ENCODE measurements around the gene SNAPC4.

SNAPC4 gene

DNA sequence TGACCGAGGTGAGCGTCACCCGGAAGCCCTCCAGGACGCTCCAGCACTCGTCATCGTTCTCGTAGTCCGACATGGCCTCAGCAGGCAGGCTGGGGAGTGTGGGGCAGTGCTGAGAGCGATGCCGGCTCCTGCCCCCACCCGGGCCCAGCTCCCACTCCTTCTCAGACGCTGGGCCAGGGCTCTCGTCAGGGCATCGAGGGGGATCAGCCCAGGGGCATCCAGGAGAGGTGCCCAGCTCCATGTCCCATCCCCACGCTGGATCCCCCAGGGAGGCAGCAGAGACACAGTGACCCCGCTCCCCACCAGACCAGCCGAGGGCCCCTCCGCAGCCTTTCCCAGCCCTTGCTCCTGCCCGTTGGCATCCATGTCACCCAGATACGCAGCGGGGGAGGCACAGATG is 28.0 kb downstream of the SNAPC4 start:
- TF ChIP-seq, protein P1, sequence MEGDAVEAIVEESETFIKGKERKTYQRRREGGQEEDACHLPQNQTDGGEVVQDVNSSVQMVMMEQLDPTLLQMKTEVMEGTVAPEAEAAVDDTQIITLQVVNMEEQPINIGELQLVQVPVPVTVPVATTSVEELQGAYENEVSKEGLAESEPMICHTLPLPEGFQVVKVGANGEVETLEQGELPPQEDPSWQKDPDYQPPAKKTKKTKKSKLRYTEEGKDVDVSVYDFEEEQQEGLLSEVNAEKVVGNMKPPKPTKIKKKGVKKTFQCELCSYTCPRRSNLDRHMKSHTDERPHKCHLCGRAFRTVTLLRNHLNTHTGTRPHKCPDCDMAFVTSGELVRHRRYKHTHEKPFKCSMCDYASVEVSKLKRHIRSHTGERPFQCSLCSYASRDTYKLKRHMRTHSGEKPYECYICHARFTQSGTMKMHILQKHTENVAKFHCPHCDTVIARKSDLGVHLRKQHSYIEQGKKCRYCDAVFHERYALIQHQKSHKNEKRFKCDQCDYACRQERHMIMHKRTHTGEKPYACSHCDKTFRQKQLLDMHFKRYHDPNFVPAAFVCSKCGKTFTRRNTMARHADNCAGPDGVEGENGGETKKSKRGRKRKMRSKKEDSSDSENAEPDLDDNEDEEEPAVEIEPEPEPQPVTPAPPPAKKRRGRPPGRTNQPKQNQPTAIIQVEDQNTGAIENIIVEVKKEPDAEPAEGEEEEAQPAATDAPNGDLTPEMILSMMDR (IDR thresholded peaks at IDR 0.05; ENCODE audit: control insufficient read depth, extremely low read depth, insufficient read depth): no peak
- DNase-seq (ENCODE audit: low read depth): no peak
- no peak overlapping the region for H3K4me3 ChIP-seq (ENCODE audit: low read depth, low read length)

- H3K4me3 ChIP-seq (ENCODE audit: low read depth, low read length): no peak overlapping the region
- DNase-seq (ENCODE audit: low read depth): no peak
- TF ChIP-seq, protein P1 (IDR thresholded peaks at IDR 0.05; ENCODE audit: control insufficient read depth, extremely low read depth, insufficient read depth): no peak
These were observed 28.5 kb downstream of the SNAPC4 start for GRCh38 chr9:136371533-136371880.

DNA sequence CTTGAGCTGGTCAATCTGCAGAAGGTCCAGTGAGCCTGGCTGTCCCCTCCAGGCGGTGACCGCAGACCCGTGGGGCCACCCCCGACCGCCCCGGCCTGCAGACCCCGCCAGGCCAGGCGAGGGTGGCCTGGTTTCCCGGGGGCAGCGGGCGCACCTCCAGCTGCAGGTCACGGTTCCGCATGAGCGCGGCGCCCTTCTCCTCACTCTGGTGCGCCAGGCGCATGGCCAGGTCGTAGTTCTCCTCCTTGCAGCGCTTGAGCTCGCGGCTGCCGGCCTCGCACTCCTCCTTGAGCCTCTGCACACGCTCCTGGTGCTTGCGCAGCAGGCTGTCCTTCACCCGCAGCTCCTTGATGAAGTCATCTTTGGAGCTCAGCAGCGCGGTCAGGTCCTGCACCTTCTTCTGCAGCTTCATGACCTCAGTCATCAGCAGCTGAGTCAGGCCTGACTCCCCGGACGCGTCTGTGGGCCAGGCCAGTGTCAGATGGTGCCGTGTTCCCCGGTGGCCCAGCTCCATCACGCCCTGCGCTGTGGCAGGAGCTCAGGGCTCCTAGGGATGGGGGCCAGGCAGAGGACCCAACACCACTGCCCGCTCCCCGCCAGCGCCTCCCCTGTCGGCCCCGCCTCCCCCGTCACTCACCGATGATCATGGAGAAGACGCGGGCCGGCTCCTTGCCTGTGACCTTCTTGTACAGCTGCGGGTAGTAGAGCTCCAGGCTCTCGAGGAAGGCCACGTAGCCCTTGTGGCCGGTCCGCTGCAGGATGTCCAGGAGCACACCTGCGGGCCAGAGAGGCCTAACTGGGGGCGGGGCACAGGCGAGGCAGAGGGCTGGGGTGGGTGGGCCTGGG is 29.1 kb downstream of the SNAPC4 start:
- TF ChIP-seq, protein P1 (IDR thresholded peaks at IDR 0.05; ENCODE audit: control insufficient read depth, extremely low read depth, insufficient read depth): no peak

GRCh38 chr9:136370037-136370436 is 29.9 kb downstream of the SNAPC4 start:
- H3K4me3 ChIP-seq (ENCODE audit: low read depth, low read length): no peak overlapping the region
- no peak for DNase-seq (ENCODE audit: low read depth)
- TF ChIP-seq, protein P1 (IDR thresholded peaks at IDR 0.05; ENCODE audit: control insufficient read depth, extremely low read depth, insufficient read depth): no peak

More for the DNA sequence above, 29.1 kb downstream of the SNAPC4 start:
- H3K4me3 ChIP-seq (ENCODE audit: low read depth, low read length): no peak overlapping the region
- no peak for DNase-seq (ENCODE audit: low read depth)

GRCh38 chr9:136368190-136368589 is 31.8 kb downstream of the SNAPC4 start:
- DNase-seq (ENCODE audit: low read depth): no peak
- TF ChIP-seq, protein P1 (IDR thresholded peaks at IDR 0.05; ENCODE audit: control insufficient read depth, extremely low read depth, insufficient read depth): no peak
- no peak overlapping the region for H3K4me3 ChIP-seq (ENCODE audit: low read depth, low read length)

DNA sequence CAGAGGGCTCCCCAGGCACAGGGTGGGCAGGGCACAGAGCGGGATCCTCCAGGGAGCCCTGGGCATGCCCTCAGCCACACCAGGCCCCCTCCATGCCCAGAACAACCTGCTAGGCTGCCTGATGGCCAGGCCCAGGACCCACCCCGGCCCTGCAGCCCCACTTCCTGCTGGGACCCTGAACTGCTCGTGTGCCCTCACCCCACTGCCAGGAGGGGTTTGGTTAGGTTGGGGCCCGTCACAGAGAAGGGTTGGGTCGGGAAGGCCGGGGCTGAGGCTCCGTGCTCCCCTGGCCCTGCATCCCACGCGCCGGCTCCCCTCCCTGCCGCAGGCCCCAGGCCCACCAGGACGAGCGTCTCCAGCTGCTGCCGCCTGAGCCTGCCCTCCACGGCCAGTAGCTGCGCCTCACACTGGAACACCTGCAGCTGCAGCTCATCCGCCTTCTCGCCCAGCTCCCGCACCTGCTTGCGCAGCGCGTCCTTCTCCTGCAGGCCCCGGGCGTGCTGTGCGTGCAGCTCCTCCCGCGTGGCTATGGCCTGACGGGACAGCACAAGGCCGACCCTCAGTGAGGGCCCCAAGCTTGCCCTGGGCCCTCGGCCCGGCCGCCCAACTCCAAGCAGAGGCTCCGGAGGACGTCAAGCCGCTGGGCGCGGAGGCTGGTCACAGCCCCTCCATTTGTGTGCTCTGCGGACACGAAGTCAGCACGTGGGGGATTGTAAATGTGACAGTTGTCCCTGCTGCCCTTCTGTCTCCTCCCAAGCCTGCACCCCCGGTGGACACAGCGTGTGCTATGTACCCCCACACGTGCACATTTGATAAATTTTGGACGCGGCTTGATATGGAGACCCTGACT is 32.4 kb downstream of the SNAPC4 start:
- DNase-seq (ENCODE audit: low read depth): no peak
- TF ChIP-seq, protein P1 (IDR thresholded peaks at IDR 0.05; ENCODE audit: control insufficient read depth, extremely low read depth, insufficient read depth): no peak
- H3K4me3 ChIP-seq (ENCODE audit: low read depth, low read length): no peak overlapping the region

Measured in LNCaP clone FGC (cell line).